Keratinocyte (primary cell): ENCODE data around the gene LAMB4. TPM values are rescaled to one million over a fixed set of nuclear protein-coding genes. Genes with fewer than 3 reads are reported as not detected.

Experiments
- DNase-seq: peaks from one replicate; pipeline ENCODE4 v3.0.0-alpha.2; 2011; ENCODE audit warnings: low read depth, missing footprints, low spot score
- FAIRE-seq: peaks from 2 replicates; lab custom pipeline; 2011; peaks lifted over from hg19 to GRCh38; lab: Jason Lieb, UNC
- H2AFZ ChIP-seq: 2 replicates; pipeline ENCODE4 v1.6.0; 2012; ENCODE audit warnings: low read length, control low read depth, inconsistent platforms; ENCODE audit not compliant: control insufficient read depth
- H3K27ac ChIP-seq: 2 replicates; pipeline ENCODE4 v1.5.1; 2011; ENCODE audit warnings: low read length; ENCODE audit not compliant: control insufficient read depth, insufficient read depth
- H3K27me3 ChIP-seq: 3 replicates; pipeline ENCODE4 v1.6.0; 2011; ENCODE audit warnings: low read length; ENCODE audit not compliant: control insufficient read depth, insufficient read depth; ENCODE audit errors: extremely low read depth
- H3K36me3 ChIP-seq, 2 experiments: 2 replicates in 1 of 2; 3 replicates in 1 of 2; pipeline ENCODE4 v1.5.1; 2011; ENCODE audit warnings: low read length in 2 of 2, mild to moderate bottlenecking in 1 of 2; ENCODE audit not compliant: control insufficient read depth in 2 of 2, insufficient read depth in 2 of 2; ENCODE audit errors: extremely low read depth in 1 of 2
- H3K4me1 ChIP-seq: 3 replicates; pipeline ENCODE4 v1.5.1; 2011; ENCODE audit warnings: low read length; ENCODE audit not compliant: control insufficient read depth, insufficient read depth; ENCODE audit errors: extremely low read depth
- H3K4me2 ChIP-seq: 3 replicates; pipeline ENCODE4 v1.6.0; 2011; ENCODE audit warnings: low read depth, low read length; ENCODE audit not compliant: control insufficient read depth, insufficient read depth; ENCODE audit errors: extremely low read depth
- H3K4me3 ChIP-seq, 3 experiments: fragments of 200-600 bp in 1 of 3; sonication (generic) in 1 of 3; 2 replicates in 2 of 3; 3 replicates in 1 of 3; pipeline ENCODE4 v1.5.1; 2011 to 2016; ENCODE audit warnings: low read length in 3 of 3, mild to moderate bottlenecking in 3 of 3, control low read depth in 2 of 3, inconsistent platforms in 1 of 3, low read depth in 1 of 3, mixed read lengths in 1 of 3, mixed run types in 1 of 3, moderate library complexity in 1 of 3; ENCODE audit not compliant: control insufficient read depth in 2 of 3, insufficient read depth in 2 of 3; ENCODE audit errors: extremely low read depth in 1 of 3
- H3K79me2 ChIP-seq: 2 replicates; pipeline ENCODE4 v1.6.0; 2012; ENCODE audit warnings: low read length; ENCODE audit not compliant: control insufficient read depth, insufficient read depth
- H3K9ac ChIP-seq: 3 replicates; pipeline ENCODE4 v1.6.0; 2011; ENCODE audit warnings: low read length; ENCODE audit not compliant: control insufficient read depth, insufficient read depth; ENCODE audit errors: extremely low read depth
- H3K9me1 ChIP-seq: 3 replicates; pipeline ENCODE4 v1.6.0; 2011; ENCODE audit warnings: low read length; ENCODE audit not compliant: control insufficient read depth, insufficient read depth; ENCODE audit errors: extremely low read depth
- H3K9me3 ChIP-seq: 2 replicates; pipeline ENCODE4 v1.5.1; 2012; ENCODE audit warnings: low read depth, low read length; ENCODE audit not compliant: control insufficient read depth
- H4K20me1 ChIP-seq: 3 replicates; pipeline ENCODE4 v1.6.0; 2011; ENCODE audit warnings: low read length; ENCODE audit not compliant: control insufficient read depth, insufficient read depth; ENCODE audit errors: extremely low read depth
- CTCF ChIP-seq, 3 experiments: IDR thresholded peaks in 1 of 3; conservative IDR thresholded peaks in 1 of 3; optimal IDR thresholded peaks in 1 of 3; 2 replicates in 2 of 3; 3 replicates in 1 of 3; pipeline versions ENCODE3 to v1.5.1; 2011; ENCODE audit warnings: low read length in 3 of 3, mild to moderate bottlenecking in 3 of 3, moderate library complexity in 2 of 3, control low read depth in 1 of 3, inconsistent platforms in 1 of 3; ENCODE audit not compliant: insufficient read depth in 2 of 3; ENCODE audit errors: extremely low read depth in 1 of 3
- EZH2 ChIP-seq: IDR thresholded peaks from one replicate; pipeline ENCODE4 v1.6.1; 2012; ENCODE audit warnings: inconsistent platforms, mild to moderate bottlenecking, low read length, moderate library complexity
- dilution Hi-C: fragments of 300-500 bp; cut with MboI; formaldehyde crosslinking; loops from one replicate; pipeline ENCODE4 v1.7.0; 2020; ENCODE audit warnings: low sequenced_read_pairs; ENCODE audit not compliant: extremely low pct_ligation_motif_present
- polyA plus RNA-seq, 5 experiments: library from polyadenylated mRNA; depleted of rRNA in 3 of 5; stranded (reverse) in 3 of 5; stranded (forward) in 1 of 5; unstranded in 1 of 5; fragments of >200 nt; gene quantifications; 1 replicate in 1 of 5; 2 replicates in 3 of 5; 3 replicates in 1 of 5; pipeline versions ENCODE4 v1.2.1 to v1.2.3, GENCODE V29; 2011 to 2012; ENCODE audit warnings: missing spikeins in 2 of 5, low read depth in 1 of 5, low replicate concordance in 1 of 5

Gene LAMB4
- polyA plus RNA-seq, 1 donor (not counting 4 experiments of a cell fraction or from before 2014, with no cell fraction given), result 3.7 TPM

- Histone ChIP-seq H3K27me3 (no peaks in the 10 kb centered on the region), H3K79me2 (no peaks in the 10 kb centered on the region), H3K27ac (no peak overlapping the region), H3K9ac (no peak overlapping the region), H2AFZ (no peak overlapping the region), H4K20me1 (no peaks in the 10 kb centered on the region), H3K36me3 (no peaks in the 10 kb centered on the region), H3K9me3 (no peaks in the 10 kb centered on the region), H3K4me3 (no peak overlapping the region), H3K4me2 (no peak overlapping the region), H3K4me1 (no peaks in the 10 kb centered on the region), H3K9me1 (no peaks in the 10 kb centered on the region)
- no peak for FAIRE-seq
- no peak for DNase-seq
- TF ChIP-seq EZH2, result no peak
- no peak for TF ChIP-seq CTCF (optimal IDR thresholded peaks at IDR 0.05 in 1 of 3, IDR thresholded peaks at IDR 0.05 in 1 of 3, conservative IDR thresholded peaks at IDR 0.05 in 1 of 3; ENCODE audit: extremely low read depth in 1 of 3, insufficient read depth in 2 of 3, low read length in 3 of 3)
- dilution Hi-C loops, result no loop called here
Measured at GRCh38 chr7:108093341-108093740, 36.8 kb downstream of the LAMB4 start.

- H3K4me1 ChIP-seq, result no peaks in the 10 kb centered on the region
- no peaks in the 10 kb centered on the region for H3K79me2 ChIP-seq
- no peak overlapping the region for H2AFZ ChIP-seq
- no peak overlapping the region for H3K4me2 ChIP-seq
- no peak overlapping the region for H3K9ac ChIP-seq
- H3K27ac ChIP-seq, result no peak overlapping the region
- no peaks in the 10 kb centered on the region for H3K9me1 ChIP-seq
- H3K36me3 ChIP-seq, result no peaks in the 10 kb centered on the region
- DNase-seq (no peak), FAIRE-seq (no peak)
- no peaks in the 10 kb centered on the region for H4K20me1 ChIP-seq
- H3K4me3 ChIP-seq, result no peak overlapping the region
- no peaks in the 10 kb centered on the region for H3K27me3 ChIP-seq
- H3K9me3 ChIP-seq, result no peaks in the 10 kb centered on the region
- no peak for TF ChIP-seq EZH2
- no peak for TF ChIP-seq CTCF (optimal IDR thresholded peaks at IDR 0.05 in 1 of 3, IDR thresholded peaks at IDR 0.05 in 1 of 3, conservative IDR thresholded peaks at IDR 0.05 in 1 of 3; ENCODE audit: extremely low read depth in 1 of 3, insufficient read depth in 2 of 3, low read length in 3 of 3)
- dilution Hi-C loops, result no loop called here
Measured at GRCh38 chr7:108091461-108091831, 38.7 kb downstream of the LAMB4 start.
